Fibroblast of lung (primary cell): ENCODE data around the gene PGC. TPM values are rescaled to one million over a fixed set of nuclear protein-coding genes. Genes with fewer than 3 reads are reported as not detected.
A peak's percentile ranks its signal among the peaks of the same experiment; 100 is the strongest.

Experiments
- DNase-seq, 2 donors: peaks; one replicate each; pipeline versions ENCODE4 v3.0.0 to v3.0.0-alpha.2; 2010; ENCODE audit warnings: low read depth in 2 of 2
- H2AFZ ChIP-seq: 2 replicates; pipeline ENCODE4 v1.5.1; 2012; ENCODE audit warnings: low read length, control low read depth, inconsistent platforms
- H3K27ac ChIP-seq: 2 replicates; pipeline ENCODE4 v1.5.1; 2011; ENCODE audit warnings: low read length, control low read depth; ENCODE audit not compliant: insufficient read depth
- H3K27me3 ChIP-seq: 2 replicates; pipeline ENCODE4 v1.5.1; 2011; ENCODE audit warnings: mild to moderate bottlenecking, low read length; ENCODE audit not compliant: control insufficient read depth, insufficient read depth
- H3K36me3 ChIP-seq: 2 replicates; pipeline ENCODE4 v1.5.1; 2011; ENCODE audit warnings: low read length; ENCODE audit not compliant: control insufficient read depth, insufficient read depth
- H3K4me1 ChIP-seq: 2 replicates; pipeline ENCODE4 v1.5.1; 2011; ENCODE audit warnings: low read length; ENCODE audit not compliant: control insufficient read depth, insufficient read depth; ENCODE audit errors: extremely low read depth
- H3K4me2 ChIP-seq: 2 replicates; pipeline ENCODE4 v1.5.1; 2011; ENCODE audit warnings: low read length, control low read depth; ENCODE audit not compliant: insufficient read depth; ENCODE audit errors: extremely low read depth
- H3K4me3 ChIP-seq, 4 experiments: fragments of 200-600 bp in 1 of 4; sonication (generic) in 1 of 4; replicated peaks in 1 of 4; 2 replicates each; pipeline ENCODE4 v1.5.1; 2011 to 2016; ENCODE audit warnings: low read length in 4 of 4, low read depth in 3 of 4, mild to moderate bottlenecking in 3 of 4, control low read depth in 2 of 4, inconsistent platforms in 1 of 4, mixed read lengths in 1 of 4; ENCODE audit not compliant: insufficient read depth in 1 of 4; ENCODE audit errors: control extremely low read depth in 1 of 4
- H3K79me2 ChIP-seq: 2 replicates; pipeline ENCODE4 v1.5.1; 2012; ENCODE audit warnings: mild to moderate bottlenecking, low read length, inconsistent platforms; ENCODE audit not compliant: control insufficient read depth, insufficient read depth
- H3K9ac ChIP-seq: 2 replicates; pipeline ENCODE4 v1.5.1; 2011; ENCODE audit warnings: mild to moderate bottlenecking, low read length, control low read depth; ENCODE audit not compliant: insufficient read depth
- H3K9me3 ChIP-seq: 2 replicates; pipeline ENCODE4 v1.5.1; 2012; ENCODE audit warnings: low read depth, low read length; ENCODE audit not compliant: control insufficient read depth, insufficient read depth
- H4K20me1 ChIP-seq: 2 replicates; pipeline ENCODE4 v1.5.1; 2011; ENCODE audit warnings: low read length; ENCODE audit not compliant: control insufficient read depth, insufficient read depth; ENCODE audit errors: extremely low read depth
- EZH2 ChIP-seq: IDR thresholded peaks from 2 replicates; pipeline ENCODE4 v1.5.1; 2012; ENCODE audit warnings: low read length, control low read depth, mild to moderate bottlenecking; ENCODE audit errors: missing control alignments
- polyA plus RNA-seq, 2 donors: library from polyadenylated mRNA; depleted of rRNA in 1 of 2; stranded (reverse) in 1 of 2; unstranded in 1 of 2; fragments of >200 nt; gene quantifications; 2 replicates each; pipeline ENCODE4 v1.2.1, GENCODE V29; 2011 to 2012; ENCODE audit warnings: missing spikeins in 1 of 2
- total RNA-seq: library from RNA; depleted of rRNA; stranded (reverse); fragments of >200 nt; gene quantifications from 2 replicates; pipeline ENCODE4 v1.2.1, GENCODE V29; 2014
- TF ChIP-seq, protein P1 (sequence below), 2 donors: IDR thresholded peaks in 1 of 2; conservative IDR thresholded peaks in 1 of 2; 1 replicate in 1 of 2; 2 replicates in 1 of 2; pipeline ENCODE4 v1.5.1; 2011 to 2012; ENCODE audit warnings: low read length in 2 of 2, control low read depth in 1 of 2, inconsistent platforms in 1 of 2, low read depth in 1 of 2, mild to moderate bottlenecking in 1 of 2

Gene PGC
- total and polyA plus RNA-seq, 2 donors (not counting 1 experiment from before 2014, with no cell fraction given): not detected

DNA sequence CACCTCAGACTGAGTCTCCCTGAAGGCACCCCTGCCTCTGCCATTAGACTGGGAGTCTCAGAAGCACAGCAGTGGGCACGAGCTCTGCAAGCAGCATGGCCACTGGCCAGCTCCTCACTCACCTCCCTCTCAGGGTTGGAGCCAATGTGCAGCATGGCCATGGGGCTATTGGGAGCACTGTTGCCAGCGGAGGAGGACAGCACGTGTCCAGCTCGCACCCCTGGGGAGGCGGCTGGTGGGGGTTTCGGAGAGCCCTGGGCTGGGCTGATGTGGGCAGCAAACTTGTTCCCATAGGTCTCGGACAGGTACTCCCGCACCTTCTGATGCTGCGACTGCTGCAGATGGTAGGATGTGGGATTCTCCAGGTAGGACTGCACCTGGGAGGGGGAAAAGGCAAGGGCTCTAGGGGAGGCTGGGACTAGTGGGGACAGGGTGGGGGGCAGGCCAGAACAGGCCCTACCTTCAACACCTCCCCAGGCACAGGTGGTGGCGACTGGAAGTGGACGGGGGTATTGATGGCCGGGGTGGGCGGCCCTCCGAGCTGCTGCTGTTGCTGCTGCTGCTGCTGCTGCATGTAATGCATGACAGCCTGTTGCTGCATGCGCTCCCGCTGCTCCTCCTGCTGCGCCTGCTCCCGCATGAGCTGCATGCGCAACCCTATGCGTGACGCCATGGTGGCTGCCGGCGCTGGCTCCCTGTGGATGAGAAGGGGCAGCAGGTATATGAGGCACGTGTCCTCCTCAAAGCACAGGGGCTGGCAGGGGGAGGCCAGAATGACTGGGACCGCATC is 56.5 kb downstream of the PGC start:
- Histone ChIP-seq H2AFZ (no peak overlapping the region), H3K27ac (no peak overlapping the region)
- DNase-seq: no peak

DNA sequence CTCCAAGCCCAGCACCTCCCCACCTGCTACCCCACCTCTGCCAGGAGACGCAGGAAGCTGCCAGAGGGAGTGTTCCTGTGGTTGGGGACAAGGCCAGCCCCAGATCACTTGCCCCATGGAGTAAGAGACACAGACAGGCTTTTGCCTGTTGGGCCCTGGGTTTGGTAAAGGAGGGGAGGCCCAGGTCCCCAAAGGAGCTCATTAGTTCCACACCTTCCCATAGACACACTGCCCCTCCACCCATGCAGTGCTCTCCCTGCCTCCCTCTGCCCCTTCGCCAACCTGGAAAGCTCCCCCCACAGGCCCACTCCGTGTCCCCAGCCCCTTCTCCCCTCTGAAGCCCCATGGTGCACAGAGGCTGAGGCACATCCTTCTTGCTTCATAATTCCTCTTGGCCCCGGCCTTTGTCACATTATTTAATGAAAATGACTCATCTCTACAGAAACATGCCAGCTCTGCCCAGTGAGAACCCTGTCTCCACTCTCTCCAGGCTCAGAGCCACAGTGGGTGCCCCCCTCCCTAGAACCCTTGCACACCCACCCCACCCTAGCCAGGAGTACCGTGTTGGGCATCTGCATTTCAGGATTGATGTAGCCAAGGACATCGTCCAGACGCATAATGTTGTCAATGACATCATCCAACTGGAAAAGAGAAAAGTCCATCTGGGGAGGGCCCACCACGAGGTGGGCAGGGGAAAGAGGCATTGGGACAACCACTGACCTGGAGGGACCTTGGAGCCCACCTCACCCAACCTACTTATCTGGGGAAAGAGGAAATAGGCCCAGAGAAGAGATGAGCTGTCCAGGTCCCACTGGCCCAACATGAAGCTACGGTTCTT is 57.8 kb downstream of the PGC start:
- H3K36me3 ChIP-seq: no peaks in the 10 kb centered on the region
- H3K9me3 ChIP-seq: no peaks in the 10 kb centered on the region
- TF ChIP-seq EZH2: no peak
- TF ChIP-seq, protein P1, sequence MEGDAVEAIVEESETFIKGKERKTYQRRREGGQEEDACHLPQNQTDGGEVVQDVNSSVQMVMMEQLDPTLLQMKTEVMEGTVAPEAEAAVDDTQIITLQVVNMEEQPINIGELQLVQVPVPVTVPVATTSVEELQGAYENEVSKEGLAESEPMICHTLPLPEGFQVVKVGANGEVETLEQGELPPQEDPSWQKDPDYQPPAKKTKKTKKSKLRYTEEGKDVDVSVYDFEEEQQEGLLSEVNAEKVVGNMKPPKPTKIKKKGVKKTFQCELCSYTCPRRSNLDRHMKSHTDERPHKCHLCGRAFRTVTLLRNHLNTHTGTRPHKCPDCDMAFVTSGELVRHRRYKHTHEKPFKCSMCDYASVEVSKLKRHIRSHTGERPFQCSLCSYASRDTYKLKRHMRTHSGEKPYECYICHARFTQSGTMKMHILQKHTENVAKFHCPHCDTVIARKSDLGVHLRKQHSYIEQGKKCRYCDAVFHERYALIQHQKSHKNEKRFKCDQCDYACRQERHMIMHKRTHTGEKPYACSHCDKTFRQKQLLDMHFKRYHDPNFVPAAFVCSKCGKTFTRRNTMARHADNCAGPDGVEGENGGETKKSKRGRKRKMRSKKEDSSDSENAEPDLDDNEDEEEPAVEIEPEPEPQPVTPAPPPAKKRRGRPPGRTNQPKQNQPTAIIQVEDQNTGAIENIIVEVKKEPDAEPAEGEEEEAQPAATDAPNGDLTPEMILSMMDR (conservative IDR thresholded peaks at IDR 0.05 in 1 of 2, IDR thresholded peaks at IDR 0.05 in 1 of 2; ENCODE audit: low read depth in 1 of 2, low read length in 2 of 2): no peak
- no peaks in the 10 kb centered on the region for H3K27me3 ChIP-seq
- peak; percentile 27 to 36 for DNase-seq
- H3K27ac ChIP-seq: no peak overlapping the region
- H3K4me1 ChIP-seq: no peaks in the 10 kb centered on the region
- H3K4me3 ChIP-seq: no peak overlapping the region
- H3K79me2 ChIP-seq: no peaks in the 10 kb centered on the region
- H2AFZ ChIP-seq: no peak overlapping the region
- no peak overlapping the region for H3K9ac ChIP-seq
- H3K4me2 ChIP-seq: no peak overlapping the region
- H4K20me1 ChIP-seq: no peaks in the 10 kb centered on the region

More for the DNA sequence above, 56.5 kb downstream of the PGC start:
- Histone ChIP-seq H3K27me3 (no peaks in the 10 kb centered on the region), H3K4me3 (no peak overlapping the region), H3K4me2 (no peak overlapping the region), H3K4me1 (no peaks in the 10 kb centered on the region), H3K79me2 (no peaks in the 10 kb centered on the region), H3K9ac (no peak overlapping the region), H3K36me3 (no peaks in the 10 kb centered on the region), H4K20me1 (no peaks in the 10 kb centered on the region), H3K9me3 (no peaks in the 10 kb centered on the region)
- TF ChIP-seq EZH2: no peak
- TF ChIP-seq, protein P1 (conservative IDR thresholded peaks at IDR 0.05 in 1 of 2, IDR thresholded peaks at IDR 0.05 in 1 of 2; ENCODE audit: low read depth in 1 of 2, low read length in 2 of 2): no peak

DNA sequence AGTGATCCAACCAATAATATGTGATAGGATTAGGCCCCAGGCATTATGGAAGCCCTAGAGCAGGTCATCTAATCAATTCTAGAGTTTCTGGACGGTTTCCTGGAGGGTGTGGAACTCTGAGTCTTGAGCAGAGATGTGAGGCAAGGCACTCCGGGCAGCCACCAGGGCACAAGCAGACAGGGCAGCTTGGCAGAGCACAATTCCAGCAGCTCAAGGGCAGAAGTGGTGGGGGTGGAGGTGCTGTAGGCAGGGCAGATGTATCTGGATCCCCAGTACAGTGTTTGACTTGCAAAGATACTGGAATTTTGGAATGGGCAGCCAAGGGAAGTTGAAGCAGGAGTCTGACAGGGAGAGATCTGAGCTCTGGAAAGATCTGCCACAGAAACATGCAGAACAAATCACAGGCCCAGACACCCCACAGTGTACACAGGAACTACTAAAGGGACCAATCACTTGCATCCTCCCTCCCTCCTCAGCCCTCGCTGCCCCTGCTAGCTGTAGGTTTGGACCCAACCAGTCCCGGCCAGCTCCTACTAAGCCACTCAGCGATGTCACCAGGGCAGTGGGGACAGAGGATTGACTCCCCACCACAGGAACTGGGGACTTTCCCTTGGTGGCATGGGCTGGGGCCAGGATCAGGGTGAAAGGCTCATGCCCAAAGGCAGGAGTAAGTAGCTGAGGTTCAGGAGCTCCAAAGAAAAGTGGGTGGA is 58.8 kb downstream of the PGC start:
- TF ChIP-seq, protein P1 (conservative IDR thresholded peaks at IDR 0.05 in 1 of 2, IDR thresholded peaks at IDR 0.05 in 1 of 2; ENCODE audit: low read depth in 1 of 2, low read length in 2 of 2): no peak
- no peak for TF ChIP-seq EZH2
- Histone ChIP-seq H3K79me2 (no peaks in the 10 kb centered on the region), H3K9ac (no peak overlapping the region), H3K4me1 (no peaks in the 10 kb centered on the region), H3K9me3 (no peaks in the 10 kb centered on the region), H3K27me3 (no peaks in the 10 kb centered on the region), H3K4me3 (no peak overlapping the region), H4K20me1 (no peaks in the 10 kb centered on the region), H3K4me2 (no peak overlapping the region), H3K27ac (no peak overlapping the region), H3K36me3 (no peaks in the 10 kb centered on the region), H2AFZ (no peak overlapping the region)
- DNase-seq: no peak
